Prostate gland (tissue), 2 donors: ENCODE results near the gene ALPG. TPM values are rescaled to one million over a fixed set of nuclear protein-coding genes. Genes with fewer than 3 reads are reported as not detected.
"Not testable (repeated sequence)": the region's sequence is repeated elsewhere in the genome, so short reads cannot be mapped to it uniquely, and the experiment has no call there.

Experiments used
- DNase-seq: peaks from one replicate; pipeline ENCODE4 v3.0.0-alpha.2; 2019; ENCODE audit warnings: low spot score
- H3K27ac ChIP-seq, 2 donors: fragments of 200-600 bp; sonication (generic); 2 replicates each; pipeline ENCODE4 v1.5.1; 2017 to 2019
- H3K27me3 ChIP-seq: fragments of 200-600 bp; sonication (generic); replicated peaks from 2 replicates; pipeline ENCODE4 v1.5.1; 2019; ENCODE audit not compliant: insufficient read depth
- H3K36me3 ChIP-seq, 2 donors: fragments of 200-600 bp; sonication (generic); 1 replicate in 1 of 2; 2 replicates in 1 of 2; pipeline versions ENCODE4 v1.5.1 to v1.8.1; 2017 to 2019
- H3K4me1 ChIP-seq: fragments of 200-600 bp; sonication (generic); replicated peaks from 2 replicates; pipeline ENCODE4 v1.5.1; 2019
- H3K4me3 ChIP-seq, 2 donors: fragments of 200-600 bp; sonication (generic); 2 replicates each; pipeline ENCODE4 v1.5.1; 2017 to 2019
- H3K9me3 ChIP-seq: fragments of 200-600 bp; sonication (generic); 2 replicates; pipeline ENCODE4 v1.5.1; 2017
- POLR2A ChIP-seq: fragments of 450-650 bp; IDR thresholded peaks from one replicate; pipeline ENCODE4 v1.6.1; 2016; ENCODE audit warnings: antibody characterized with exemption, mild to moderate bottlenecking
- POLR2AphosphoS5 ChIP-seq: sonication (generic); formaldehyde crosslinking; IDR thresholded peaks from one replicate; pipeline ENCODE4 v1.6.1; 2017; ENCODE audit warnings: antibody characterized with exemption
- WGBS: methylation state at CpG from one replicate; pipeline ENCODE4 v1.1.5; 2018; 5-methylcytosine and 5-hydroxymethylcytosine counted together
- intact Hi-C: fragments of 100-400 bp; cut with DNase I; formaldehyde crosslinking; loops from one replicate; pipeline ENCODE4 v1.14.2; 2022
- total RNA-seq, 2 donors: library from RNA; depleted of rRNA; stranded (reverse); fragments of >200 nt; gene quantifications; one replicate each; pipeline ENCODE4 v1.1.0, GENCODE V29; 2016
- TF ChIP-seq, protein P1 (sequence below), 4 experiments: fragments of 200-600 bp in 2 of 4; fragments of 450-650 bp in 2 of 4; sonication (generic) in 2 of 4; IDR thresholded peaks; 1 replicate in 3 of 4; 2 replicates in 1 of 4; pipeline ENCODE4 v1.5.1; 2016 to 2019; ENCODE audit warnings: antibody characterized with exemption in 4 of 4, mild to moderate bottlenecking in 2 of 4, moderate library complexity in 2 of 4

ALPG gene
- total RNA-seq, 2 donors from 2014 or later, result 0.34 TPM; not detected in 1

GRCh38 chr2:232369126-232369951, 37.3 kb upstream of the ALPG start:
- Histone ChIP-seq H3K9me3 (no peaks in the 10 kb centered on the region), H3K27me3 (no peaks in the 10 kb centered on the region), H3K4me3 (no peak overlapping the region), H3K4me1 (no peaks in the 10 kb centered on the region), H3K36me3 (no peaks in the 10 kb centered on the region), H3K27ac (no peak overlapping the region)
- no peak for TF ChIP-seq POLR2A
- TF ChIP-seq, protein P1, sequence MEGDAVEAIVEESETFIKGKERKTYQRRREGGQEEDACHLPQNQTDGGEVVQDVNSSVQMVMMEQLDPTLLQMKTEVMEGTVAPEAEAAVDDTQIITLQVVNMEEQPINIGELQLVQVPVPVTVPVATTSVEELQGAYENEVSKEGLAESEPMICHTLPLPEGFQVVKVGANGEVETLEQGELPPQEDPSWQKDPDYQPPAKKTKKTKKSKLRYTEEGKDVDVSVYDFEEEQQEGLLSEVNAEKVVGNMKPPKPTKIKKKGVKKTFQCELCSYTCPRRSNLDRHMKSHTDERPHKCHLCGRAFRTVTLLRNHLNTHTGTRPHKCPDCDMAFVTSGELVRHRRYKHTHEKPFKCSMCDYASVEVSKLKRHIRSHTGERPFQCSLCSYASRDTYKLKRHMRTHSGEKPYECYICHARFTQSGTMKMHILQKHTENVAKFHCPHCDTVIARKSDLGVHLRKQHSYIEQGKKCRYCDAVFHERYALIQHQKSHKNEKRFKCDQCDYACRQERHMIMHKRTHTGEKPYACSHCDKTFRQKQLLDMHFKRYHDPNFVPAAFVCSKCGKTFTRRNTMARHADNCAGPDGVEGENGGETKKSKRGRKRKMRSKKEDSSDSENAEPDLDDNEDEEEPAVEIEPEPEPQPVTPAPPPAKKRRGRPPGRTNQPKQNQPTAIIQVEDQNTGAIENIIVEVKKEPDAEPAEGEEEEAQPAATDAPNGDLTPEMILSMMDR (IDR thresholded peaks at IDR 0.05), result no peak
- TF ChIP-seq POLR2AphosphoS5, result no peak
- DNase-seq, result no peak
- 78% methylated on average over 11 of the region's 15 CpGs for WGBS
- intact Hi-C loops, result no loop called here

GRCh38 chr2:232370007-232370406, 36.6 kb upstream of the ALPG start:
- WGBS, result 9% methylated on average over 3 of the region's 12 CpGs
- intact Hi-C loops, DNase-seq: not testable (repeated sequence)

GRCh38 chr2:232372231-232373208, 34.1 kb upstream of the ALPG start:
- H3K9me3 ChIP-seq, result no peaks in the 10 kb centered on the region
- no peaks in the 10 kb centered on the region for H3K4me1 ChIP-seq
- 95% methylated on average over 18 of the region's 18 CpGs for WGBS
- H3K27me3 ChIP-seq, result no peaks in the 10 kb centered on the region
- H3K4me3 ChIP-seq, result no peak overlapping the region
- intact Hi-C loops, result no loop called here
- no peaks in the 10 kb centered on the region for H3K36me3 ChIP-seq
- TF ChIP-seq POLR2AphosphoS5, result no peak
- no peak overlapping the region for H3K27ac ChIP-seq
- DNase-seq, result no peak

More at GRCh38 chr2:232370007-232370406, 36.6 kb upstream of the ALPG start:
- not testable (repeated sequence) for H3K4me1 ChIP-seq, H3K4me3 ChIP-seq, H3K36me3 ChIP-seq, H3K27ac ChIP-seq, H3K27me3 ChIP-seq, H3K9me3 ChIP-seq

DNA sequence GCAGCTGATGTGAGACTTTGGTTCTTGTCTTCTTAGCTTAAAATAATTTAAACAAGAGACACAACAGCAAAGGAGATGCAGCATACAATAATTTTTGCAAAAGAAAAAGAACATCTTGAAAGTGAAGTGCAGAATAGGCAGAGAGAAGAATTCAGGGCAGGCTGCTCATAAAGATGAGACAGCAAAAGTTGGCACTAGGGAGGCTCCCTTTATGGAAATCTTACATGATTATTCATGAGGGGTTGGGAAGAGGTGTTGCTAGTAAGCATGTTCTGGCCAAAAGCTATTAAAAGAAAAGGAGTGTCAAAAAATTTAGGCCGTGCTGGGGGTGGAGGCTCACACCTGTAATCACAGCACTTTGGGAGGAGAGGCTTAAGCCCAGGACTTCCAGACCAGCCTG, 32.3 kb upstream of the ALPG start:
- intact Hi-C loops, result no loop called here
- DNase-seq, result no peak
- TF ChIP-seq POLR2A, result no peak
- TF ChIP-seq POLR2AphosphoS5, result no peak
- TF ChIP-seq, protein P1 (IDR thresholded peaks at IDR 0.05), result no peak
- H3K4me3 ChIP-seq, result no peak overlapping the region
- WGBS, result 96% methylated on average over 1 of the region's 1 CpG
- H3K4me1 ChIP-seq, result no peaks in the 10 kb centered on the region
- H3K27ac ChIP-seq, result no peak overlapping the region
- H3K9me3 ChIP-seq, result no peaks in the 10 kb centered on the region
- H3K36me3 ChIP-seq, result no peaks in the 10 kb centered on the region
- no peaks in the 10 kb centered on the region for H3K27me3 ChIP-seq

DNA sequence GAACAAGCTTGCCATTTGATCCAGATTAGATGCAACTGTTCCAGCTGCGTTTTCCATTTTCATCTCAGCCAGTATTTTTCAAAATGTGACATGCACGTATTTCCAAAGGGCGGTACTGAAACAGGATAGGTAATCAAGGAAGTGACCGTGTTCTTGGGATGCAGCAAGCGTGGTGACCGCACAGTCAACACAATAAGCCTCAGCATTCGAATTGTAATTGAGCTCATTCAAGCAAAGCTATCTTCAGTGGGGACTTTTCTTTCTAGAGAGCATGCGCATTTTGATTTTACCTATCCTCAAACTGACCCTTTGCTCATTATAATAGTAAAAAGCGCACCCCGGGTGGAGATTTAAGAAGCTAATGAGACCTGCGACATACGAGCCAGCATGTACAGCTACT, 31.5 kb upstream of the ALPG start:
- Histone ChIP-seq H3K4me3 (no peak overlapping the region), H3K4me1 (no peaks in the 10 kb centered on the region), H3K27me3 (no peaks in the 10 kb centered on the region), H3K9me3 (no peaks in the 10 kb centered on the region), H3K36me3 (no peaks in the 10 kb centered on the region), H3K27ac (no peak overlapping the region)
- no peak for DNase-seq
- TF ChIP-seq POLR2AphosphoS5, result no peak
- TF ChIP-seq, protein P1 (IDR thresholded peaks at IDR 0.05), result no peak
- intact Hi-C loops, result no loop called here
- 82% methylated on average over 12 of the region's 12 CpGs for WGBS
